ENCODE results near the gene ADGRA1.

DNA sequence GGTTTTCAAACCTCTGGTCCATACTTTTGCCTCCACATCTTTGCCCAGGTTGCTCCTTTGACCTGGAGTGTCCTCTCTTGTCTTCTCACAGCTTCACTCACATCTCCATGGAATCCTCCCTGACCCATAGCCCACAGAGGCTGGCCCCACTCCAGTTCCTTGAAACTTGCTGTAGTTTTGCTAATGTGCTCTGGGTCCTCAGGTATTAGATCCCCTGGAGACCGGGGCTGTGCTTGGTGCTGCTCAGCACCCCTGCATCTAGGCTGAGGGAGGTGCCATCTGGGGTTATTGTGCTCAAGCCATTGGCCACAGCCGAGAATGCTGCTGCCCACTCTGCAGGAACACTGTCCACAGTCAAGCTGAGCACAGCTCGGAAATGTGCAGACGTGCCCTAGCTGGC is 88.8 kb downstream of the ADGRA1 start:
- TF ChIP-seq, protein P1, sequence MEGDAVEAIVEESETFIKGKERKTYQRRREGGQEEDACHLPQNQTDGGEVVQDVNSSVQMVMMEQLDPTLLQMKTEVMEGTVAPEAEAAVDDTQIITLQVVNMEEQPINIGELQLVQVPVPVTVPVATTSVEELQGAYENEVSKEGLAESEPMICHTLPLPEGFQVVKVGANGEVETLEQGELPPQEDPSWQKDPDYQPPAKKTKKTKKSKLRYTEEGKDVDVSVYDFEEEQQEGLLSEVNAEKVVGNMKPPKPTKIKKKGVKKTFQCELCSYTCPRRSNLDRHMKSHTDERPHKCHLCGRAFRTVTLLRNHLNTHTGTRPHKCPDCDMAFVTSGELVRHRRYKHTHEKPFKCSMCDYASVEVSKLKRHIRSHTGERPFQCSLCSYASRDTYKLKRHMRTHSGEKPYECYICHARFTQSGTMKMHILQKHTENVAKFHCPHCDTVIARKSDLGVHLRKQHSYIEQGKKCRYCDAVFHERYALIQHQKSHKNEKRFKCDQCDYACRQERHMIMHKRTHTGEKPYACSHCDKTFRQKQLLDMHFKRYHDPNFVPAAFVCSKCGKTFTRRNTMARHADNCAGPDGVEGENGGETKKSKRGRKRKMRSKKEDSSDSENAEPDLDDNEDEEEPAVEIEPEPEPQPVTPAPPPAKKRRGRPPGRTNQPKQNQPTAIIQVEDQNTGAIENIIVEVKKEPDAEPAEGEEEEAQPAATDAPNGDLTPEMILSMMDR (IDR thresholded peaks at IDR 0.05) = no peak
- TF ChIP-seq POLR2A (IDR thresholded peaks at IDR 0.05) = no peak
